SK-N-SH treated with all-trans-retinoic acid at 6 μM for 48 hours (cell line): ENCODE measurements around the gene NADK2.

Experiments
- ISL1 ChIP-seq: fragments of 250-450 bp; sonication (Bioruptor Pico); IDR thresholded peaks from 2 replicates; pipeline ENCODE4 v2.1.2; 2022; ENCODE audit warnings: mild to moderate bottlenecking, moderate library complexity
- OSR1 ChIP-seq: fragments of 250-450 bp; sonication (Bioruptor Pico); IDR thresholded peaks from 2 replicates; pipeline ENCODE4 v1.8.0; 2022; ENCODE audit warnings: moderate library complexity, mild to moderate bottlenecking, inconsistent platforms
- PATZ1 ChIP-seq: fragments of 250-450 bp; sonication (Bioruptor Pico); IDR thresholded peaks from 2 replicates; pipeline ENCODE4 v1.8.0; 2020; ENCODE audit warnings: mild to moderate bottlenecking, moderate library complexity, borderline replicate concordance
- ZNF70 ChIP-seq: fragments of 450-650 bp; formaldehyde crosslinking; IDR thresholded peaks from 2 replicates; pipeline ENCODE4 v1.5.0; 2020; ENCODE audit warnings: mild to moderate bottlenecking, moderate library complexity
- ZNF8 ChIP-seq: fragments of 450-650 bp; formaldehyde crosslinking; IDR thresholded peaks from 2 replicates; pipeline ENCODE4 v1.5.0; 2020; ENCODE audit warnings: mild to moderate bottlenecking, moderate library complexity

- TF ChIP-seq OSR1 (CRISPR knock-in tag) (no peak), PATZ1 (CRISPR knock-in tag) (no peak), ISL1 (CRISPR knock-in tag) (peak; percentile 58; the same call in 1 of the 2 replicates), ZNF70 (no peak), ZNF8 (CRISPR knock-in tag) (no peak)
Measured at GRCh38 chr5:36200513-36200912, 41.2 kb downstream of the NADK2 start.
